Astrocyte (in vitro differentiated cells and primary cell): ENCODE measurements around the gene SPRED2. TPM values are rescaled to one million over a fixed set of nuclear protein-coding genes. Genes with fewer than 3 reads are reported as not detected.

Source experiments
- DNase-seq: peaks from one replicate; pipeline ENCODE4 v3.0.0-alpha.2; 2010; ENCODE audit warnings: low read depth
- FAIRE-seq: peaks from 2 replicates; lab custom pipeline; 2011; peaks lifted over from hg19 to GRCh38; lab: Jason Lieb, UNC
- H2AFZ ChIP-seq: 2 replicates; pipeline ENCODE4 v1.6.0; 2012; ENCODE audit warnings: low read depth, low read length, inconsistent platforms
- H3K27ac ChIP-seq: 2 replicates; pipeline ENCODE4 v1.5.1; 2011; ENCODE audit warnings: low read depth, low read length, inconsistent platforms
- H3K27me3 ChIP-seq: 2 replicates; pipeline ENCODE4 v1.6.0; 2011; ENCODE audit warnings: low read length, inconsistent platforms; ENCODE audit not compliant: insufficient read depth
- H3K36me3 ChIP-seq: 2 replicates; pipeline ENCODE4 v1.5.1; 2011; ENCODE audit warnings: low read length, inconsistent platforms; ENCODE audit not compliant: insufficient read depth
- H3K4me1 ChIP-seq: 2 replicates; pipeline ENCODE4 v1.5.1; 2011; ENCODE audit warnings: low read length, inconsistent platforms; ENCODE audit not compliant: insufficient read depth
- H3K4me2 ChIP-seq: 2 replicates; pipeline ENCODE4 v1.6.0; 2012; ENCODE audit warnings: low read length, inconsistent platforms
- H3K4me3 ChIP-seq: 2 replicates; pipeline ENCODE4 v1.5.1; 2011; ENCODE audit warnings: low read depth, mild to moderate bottlenecking, low read length, inconsistent platforms; ENCODE audit not compliant: insufficient read depth
- H3K79me2 ChIP-seq: 2 replicates; pipeline ENCODE4 v1.6.0; 2012; ENCODE audit warnings: mild to moderate bottlenecking, low read length, inconsistent platforms; ENCODE audit not compliant: insufficient read depth
- H3K9ac ChIP-seq: 2 replicates; pipeline ENCODE4 v1.6.0; 2012; ENCODE audit warnings: mild to moderate bottlenecking, low read length, inconsistent platforms
- H3K9me3 ChIP-seq: 2 replicates; pipeline ENCODE4 v1.5.1; 2012; ENCODE audit warnings: low read depth, mild to moderate bottlenecking, low read length, inconsistent platforms; ENCODE audit not compliant: insufficient read depth
- H4K20me1 ChIP-seq: 2 replicates; pipeline ENCODE4 v1.6.0; 2012; ENCODE audit warnings: low read length, inconsistent platforms; ENCODE audit not compliant: insufficient read depth
- H3K27ac Mint-ChIP-seq: one replicate; pipeline ENCODE4 v1.8.0; 2021; ENCODE audit warnings: mild to moderate bottlenecking, mixed read lengths; ENCODE audit not compliant: unreplicated experiment
- H3K27me3 Mint-ChIP-seq: one replicate; pipeline ENCODE4 v1.8.0; 2021; ENCODE audit warnings: low read depth, mixed read lengths; ENCODE audit not compliant: unreplicated experiment
- H3K36me3 Mint-ChIP-seq: one replicate; pipeline ENCODE4 v1.8.0; 2021; ENCODE audit warnings: low read depth, mixed read lengths; ENCODE audit not compliant: unreplicated experiment
- H3K4me1 Mint-ChIP-seq: one replicate; pipeline ENCODE4 v1.8.0; 2021; ENCODE audit warnings: low read depth, mixed read lengths; ENCODE audit not compliant: unreplicated experiment
- H3K4me3 Mint-ChIP-seq: one replicate; pipeline ENCODE4 v1.8.0; 2021; ENCODE audit warnings: mild to moderate bottlenecking, moderate library complexity, mixed read lengths; ENCODE audit not compliant: unreplicated experiment
- H3K9me3 Mint-ChIP-seq: one replicate; pipeline ENCODE4 v1.8.0; 2021; ENCODE audit warnings: mild to moderate bottlenecking, mixed read lengths; ENCODE audit not compliant: unreplicated experiment
- CTCF ChIP-seq: IDR thresholded peaks from 2 replicates; pipeline ENCODE4 v1.5.1; 2011; ENCODE audit warnings: low read depth, mild to moderate bottlenecking, inconsistent platforms, low read length, moderate library complexity; ENCODE audit not compliant: insufficient read depth
- EZH2 ChIP-seq: IDR thresholded peaks from 2 replicates; pipeline ENCODE4 v1.6.1; 2012; ENCODE audit warnings: mild to moderate bottlenecking, low read length, inconsistent platforms; ENCODE audit not compliant: insufficient read depth
- total RNA-seq: library from RNA; stranded (reverse); gene quantifications from 2 replicates; pipeline ENCODE4 v1.2.1, GENCODE V29; 2021

The SPRED2 gene
- total RNA-seq, 1 donor from 2014 or later: 47.3 TPM

- H3K4me3 Mint-ChIP-seq: no peak overlapping the region
- H3K27me3 ChIP-seq: no peaks in the 10 kb centered on the region
- no peak overlapping the region for H3K4me3 ChIP-seq
- no peak overlapping the region for H3K27ac Mint-ChIP-seq
- no peak overlapping the region for H3K27ac ChIP-seq
- peaks cover 95% of the 10 kb centered on the region for H4K20me1 ChIP-seq
- no peaks in the 10 kb centered on the region for H3K27me3 Mint-ChIP-seq
- no peak overlapping the region for H2AFZ ChIP-seq
- DNase-seq (no peak), FAIRE-seq (no peak)
- no peaks in the 10 kb centered on the region for H3K9me3 ChIP-seq
- peaks cover 100% of the 10 kb centered on the region for H3K79me2 ChIP-seq
- peaks cover 2% of the 10 kb centered on the region for H3K36me3 Mint-ChIP-seq
- peaks cover 52% of the 10 kb centered on the region for H3K4me1 Mint-ChIP-seq
- TF ChIP-seq EZH2: no peak
- TF ChIP-seq CTCF: no peak
- H3K4me2 ChIP-seq: no peak overlapping the region
- H3K9me3 Mint-ChIP-seq: no peaks in the 10 kb centered on the region
- peaks cover 21% of the 10 kb centered on the region for H3K4me1 ChIP-seq
- H3K9ac ChIP-seq: no peak overlapping the region
- H3K36me3 ChIP-seq: no peaks in the 10 kb centered on the region
Observed at GRCh38 chr2:65392609-65393008, 39.8 kb downstream of the SPRED2 start.

GRCh38 chr2:65390134-65390533 lies 42.3 kb downstream of the SPRED2 start:
- no peaks in the 10 kb centered on the region for H3K9me3 Mint-ChIP-seq

More at GRCh38 chr2:65390134-65390533, 42.3 kb downstream of the SPRED2 start:
- no peak overlapping the region for H3K4me2 ChIP-seq
- Mint-ChIP-seq H3K36me3 (peaks cover 5% of the 10 kb centered on the region), H3K27me3 (no peaks in the 10 kb centered on the region), H3K4me3 (no peak overlapping the region), H3K4me1 (peaks cover 49% of the 10 kb centered on the region), H3K27ac (no peak overlapping the region)
- TF ChIP-seq EZH2 (no peak), CTCF (no peak)
- peaks cover 99% of the 10 kb centered on the region for H3K79me2 ChIP-seq
- H4K20me1 ChIP-seq: peaks cover 90% of the 10 kb centered on the region
- no peaks in the 10 kb centered on the region for H3K36me3 ChIP-seq
- peaks cover 3% of the 10 kb centered on the region for H3K4me1 ChIP-seq
- FAIRE-seq (no peak), DNase-seq (no peak)
- no peaks in the 10 kb centered on the region for H3K9me3 ChIP-seq
- no peak overlapping the region for H2AFZ ChIP-seq
- no peaks in the 10 kb centered on the region for H3K27me3 ChIP-seq
- no peak overlapping the region for H3K27ac ChIP-seq
- H3K9ac ChIP-seq: no peak overlapping the region
- H3K4me3 ChIP-seq: no peak overlapping the region
